Measurements from ENCODE around the gene ZNF620.
"Not testable (repeated sequence)": the region's sequence is repeated elsewhere in the genome, so short reads cannot be mapped to it uniquely, and the experiment has no call there.

The ZNF620 gene

GRCh38 chr3:40458473-40458872, 47.4 kb upstream of the ZNF620 start:
- Histone ChIP-seq H3K4me3 (ENCODE audit: low read length) (peak overlapping the region; percentile 93), H3K36me3 (ENCODE audit: control insufficient read depth, low read length) (peaks cover 63% of the 10 kb centered on the region), H3F3A (ENCODE audit: control insufficient read depth, insufficient read depth) (peaks cover 36% of the 10 kb centered on the region), H3K79me2 (ENCODE audit: control insufficient read depth, low read length) (peaks cover 58% of the 10 kb centered on the region), H3K27me3 (ENCODE audit: control insufficient read depth, low read length) (no peaks in the 10 kb centered on the region), H3K4me2 (ENCODE audit: low read length) (peak overlapping the region; percentile 89), H3K27ac (ENCODE audit: low read depth, low read length) (peak overlapping the region; percentile 49; the same call in 1 of the 2 replicates), H3K4me1 (ENCODE audit: control insufficient read depth, low read length) (peaks cover 30% of the 10 kb centered on the region), H3K9me2 (replicated peaks; ENCODE audit: control insufficient read depth, low read length) (no peaks in the 10 kb centered on the region), H3K9me3 (ENCODE audit: control insufficient read depth, insufficient read depth, low read length) (no peaks in the 10 kb centered on the region), H4K20me1 (ENCODE audit: control insufficient read depth, insufficient read depth, low read depth, low read length) (peaks cover 28% of the 10 kb centered on the region)
- no peak for TF ChIP-seq EZH2phosphoT487 (IDR thresholded peaks at IDR 0.05; ENCODE audit: borderline replicate concordance, low read length)

- not testable (repeated sequence) for H3K4me2 ChIP-seq (ENCODE audit: low read length)
Observed at GRCh38 chr3:40460481-40460880, 45.4 kb upstream of the ZNF620 start.

GRCh38 chr3:40461161-40461560, 44.7 kb upstream of the ZNF620 start:
- Histone ChIP-seq H3K36me3 (ENCODE audit: control insufficient read depth, low read length) (peaks cover 85% of the 10 kb centered on the region), H4K20me1 (ENCODE audit: control insufficient read depth, insufficient read depth, low read depth, low read length) (peaks cover 28% of the 10 kb centered on the region), H3K4me1 (ENCODE audit: control insufficient read depth, low read length) (peaks cover 19% of the 10 kb centered on the region), H3K9me2 (replicated peaks; ENCODE audit: control insufficient read depth, low read length) (no peaks in the 10 kb centered on the region), H3K4me3 (ENCODE audit: low read length) (no peak overlapping the region), H3K79me2 (ENCODE audit: control insufficient read depth, low read length) (peaks cover 55% of the 10 kb centered on the region), H3K9me3 (ENCODE audit: control insufficient read depth, insufficient read depth, low read length) (no peaks in the 10 kb centered on the region), H3F3A (ENCODE audit: control insufficient read depth, insufficient read depth) (peaks cover 60% of the 10 kb centered on the region), H3K27me3 (ENCODE audit: control insufficient read depth, low read length) (no peaks in the 10 kb centered on the region), H3K4me2 (ENCODE audit: low read length) (no peak overlapping the region), H3K27ac (ENCODE audit: low read depth, low read length) (no peak overlapping the region)
- no peak for TF ChIP-seq CTCF (IDR thresholded peaks at IDR 0.05; ENCODE audit: low read depth, low read length, poor library complexity, severe bottlenecking)

More at GRCh38 chr3:40460481-40460880, 45.4 kb upstream of the ZNF620 start:
- Histone ChIP-seq H4K20me1 (ENCODE audit: control insufficient read depth, insufficient read depth, low read depth, low read length) (peaks cover 28% of the 10 kb centered on the region), H3K36me3 (ENCODE audit: control insufficient read depth, low read length) (peaks cover 83% of the 10 kb centered on the region), H3K79me2 (ENCODE audit: control insufficient read depth, low read length) (peaks cover 58% of the 10 kb centered on the region), H3F3A (ENCODE audit: control insufficient read depth, insufficient read depth) (peaks cover 55% of the 10 kb centered on the region), H3K4me1 (ENCODE audit: control insufficient read depth, low read length) (peaks cover 22% of the 10 kb centered on the region)
- not testable (repeated sequence) for H3K27me3 ChIP-seq (ENCODE audit: control insufficient read depth, low read length); H3K9me2 ChIP-seq (replicated peaks; ENCODE audit: control insufficient read depth, low read length); H3K9me3 ChIP-seq (ENCODE audit: control insufficient read depth, insufficient read depth, low read length); H3K27ac ChIP-seq (ENCODE audit: low read depth, low read length); H3K4me3 ChIP-seq (ENCODE audit: low read length)

- not testable (repeated sequence) for H3K27me3 ChIP-seq (ENCODE audit: control insufficient read depth, low read length); H3K4me2 ChIP-seq (ENCODE audit: low read length); H3K4me3 ChIP-seq (ENCODE audit: low read length); H3K9me3 ChIP-seq (ENCODE audit: control insufficient read depth, insufficient read depth, low read length); H3K27ac ChIP-seq (ENCODE audit: low read depth, low read length); H3K9me2 ChIP-seq (replicated peaks; ENCODE audit: control insufficient read depth, low read length)
- Histone ChIP-seq H4K20me1 (ENCODE audit: control insufficient read depth, insufficient read depth, low read depth, low read length) (peaks cover 26% of the 10 kb centered on the region), H3K4me1 (ENCODE audit: control insufficient read depth, low read length) (peaks cover 14% of the 10 kb centered on the region), H3K36me3 (ENCODE audit: control insufficient read depth, low read length) (peaks cover 90% of the 10 kb centered on the region), H3F3A (ENCODE audit: control insufficient read depth, insufficient read depth) (peaks cover 73% of the 10 kb centered on the region), H3K79me2 (ENCODE audit: control insufficient read depth, low read length) (peaks cover 38% of the 10 kb centered on the region)
Observed at GRCh38 chr3:40462838-40463237, 43.0 kb upstream of the ZNF620 start.

GRCh38 chr3:40463579-40463978, 42.3 kb upstream of the ZNF620 start:
- Histone ChIP-seq H3K79me2 (ENCODE audit: control insufficient read depth, low read length) (peaks cover 31% of the 10 kb centered on the region), H3K4me3 (ENCODE audit: low read length) (no peak overlapping the region), H3K27ac (ENCODE audit: low read depth, low read length) (no peak overlapping the region), H3K9me2 (replicated peaks; ENCODE audit: control insufficient read depth, low read length) (no peaks in the 10 kb centered on the region), H3K4me2 (ENCODE audit: low read length) (no peak overlapping the region), H3K4me1 (ENCODE audit: control insufficient read depth, low read length) (peaks cover 8% of the 10 kb centered on the region), H4K20me1 (ENCODE audit: control insufficient read depth, insufficient read depth, low read depth, low read length) (peaks cover 19% of the 10 kb centered on the region), H3K36me3 (ENCODE audit: control insufficient read depth, low read length) (peaks cover 88% of the 10 kb centered on the region), H3K9me3 (ENCODE audit: control insufficient read depth, insufficient read depth, low read length) (no peaks in the 10 kb centered on the region), H3F3A (ENCODE audit: control insufficient read depth, insufficient read depth) (peaks cover 71% of the 10 kb centered on the region), H3K27me3 (ENCODE audit: control insufficient read depth, low read length) (no peaks in the 10 kb centered on the region)
- TF ChIP-seq CTCF (IDR thresholded peaks at IDR 0.05; ENCODE audit: low read depth, low read length, poor library complexity, severe bottlenecking) = no peak
- no peak for TF ChIP-seq EZH2phosphoT487 (IDR thresholded peaks at IDR 0.05; ENCODE audit: borderline replicate concordance, low read length)

Measured in DOHH2 (cell line).